KOPT-K1 (cell line): ENCODE data around the gene GRB10.

Experiments used
- H3K27ac ChIP-seq: fragments of 200-600 bp; sonication (generic); 2 replicates; pipeline ENCODE4 v1.5.1; 2016; ENCODE audit warnings: antibody characterized with exemption, mild to moderate bottlenecking, low read depth, low read length; ENCODE audit not compliant: poor library complexity, severe bottlenecking
- H3K36me3 ChIP-seq: fragments of 200-600 bp; sonication (generic); 2 replicates; pipeline ENCODE4 v1.5.1; 2017; ENCODE audit warnings: antibody characterized with exemption, mild to moderate bottlenecking, low read length, moderate library complexity; ENCODE audit not compliant: insufficient read depth
- H3K9me3 ChIP-seq: fragments of 200-600 bp; sonication (generic); 2 replicates; pipeline ENCODE4 v1.5.1; 2017; ENCODE audit warnings: antibody characterized with exemption, low read length, mild to moderate bottlenecking; ENCODE audit not compliant: insufficient read depth, poor library complexity, severe bottlenecking

The GRB10 gene

DNA sequence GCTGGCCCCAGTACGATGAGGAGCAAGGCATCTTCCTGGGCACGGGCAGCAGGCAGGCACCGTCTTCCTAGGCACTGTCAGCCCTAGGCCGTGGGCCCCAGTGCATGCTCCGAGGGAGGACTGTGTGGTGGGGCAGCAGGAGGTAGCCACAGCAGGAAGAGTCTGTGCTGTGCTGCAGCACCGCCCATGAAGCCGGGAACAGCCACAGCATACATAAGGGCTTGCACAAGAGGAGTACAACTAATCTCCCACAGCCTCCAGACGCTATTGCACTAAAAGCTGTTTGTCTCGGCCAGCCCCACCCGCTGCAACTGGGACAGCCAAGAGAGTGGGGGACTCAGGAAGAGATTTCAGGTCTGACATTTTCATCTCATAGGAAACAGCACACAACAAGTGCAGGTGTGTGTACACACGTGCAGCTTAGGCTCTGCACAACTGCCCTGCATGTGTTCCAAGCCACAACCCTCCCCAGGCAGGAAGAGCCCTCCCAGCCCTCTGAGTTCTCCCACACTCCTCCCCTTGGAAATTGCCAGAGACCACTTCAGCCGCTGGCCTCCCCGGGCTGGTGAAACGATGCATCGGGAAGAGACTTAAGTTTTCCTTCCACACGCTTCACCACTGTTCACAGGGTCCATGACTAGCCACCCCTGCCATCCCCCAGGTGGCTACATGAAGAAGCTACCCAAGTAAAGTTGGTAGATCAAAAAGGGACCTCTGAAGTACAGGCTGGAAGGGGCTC is 129.4 kb downstream of the GRB10 start:
- peak overlapping the region; percentile 15 for H3K27ac ChIP-seq
- H3K9me3 ChIP-seq, result no peaks in the 10 kb centered on the region
- no peaks in the 10 kb centered on the region for H3K36me3 ChIP-seq

DNA sequence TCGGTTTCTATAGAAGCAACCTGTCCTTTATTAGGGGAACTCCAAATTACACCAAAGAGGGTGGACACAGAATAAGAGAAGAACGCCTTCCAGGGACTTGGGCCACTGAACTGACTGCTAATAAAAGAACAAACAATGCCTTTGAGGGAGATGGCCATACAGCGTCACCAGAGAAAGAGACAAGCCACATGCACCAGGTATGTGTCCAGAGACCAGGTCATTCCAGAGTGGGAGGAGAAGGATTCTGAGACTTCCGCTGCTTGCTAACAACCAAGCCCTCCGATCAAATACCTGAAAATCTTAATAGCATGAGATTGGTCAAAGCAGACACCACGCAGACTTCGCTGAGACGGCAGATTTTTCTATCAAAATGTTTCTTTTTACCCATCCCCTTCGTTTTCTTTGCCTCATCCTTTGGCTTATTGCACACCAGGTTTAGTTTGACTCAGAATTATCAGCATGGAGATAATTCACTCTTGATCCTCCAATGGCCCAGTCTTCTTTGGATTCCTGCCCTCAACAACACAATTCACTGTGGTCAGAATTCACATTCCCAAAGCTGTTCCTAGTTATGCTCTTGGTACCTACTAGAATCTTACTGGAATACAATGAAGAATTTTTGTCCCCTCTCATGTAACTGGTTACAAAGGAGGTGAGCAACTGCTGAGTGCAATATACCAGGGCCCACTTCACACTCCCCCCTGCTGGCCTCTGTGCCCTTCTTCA is 130.1 kb downstream of the GRB10 start:
- Histone ChIP-seq H3K27ac (peak overlapping the region; percentile 15), H3K36me3 (no peaks in the 10 kb centered on the region), H3K9me3 (no peaks in the 10 kb centered on the region)

GRCh38 chr7:50651271-50651989 is 131.3 kb downstream of the GRB10 start:
- H3K9me3 ChIP-seq, result no peaks in the 10 kb centered on the region
- H3K36me3 ChIP-seq, result no peaks in the 10 kb centered on the region
- H3K27ac ChIP-seq, result no peak overlapping the region

DNA sequence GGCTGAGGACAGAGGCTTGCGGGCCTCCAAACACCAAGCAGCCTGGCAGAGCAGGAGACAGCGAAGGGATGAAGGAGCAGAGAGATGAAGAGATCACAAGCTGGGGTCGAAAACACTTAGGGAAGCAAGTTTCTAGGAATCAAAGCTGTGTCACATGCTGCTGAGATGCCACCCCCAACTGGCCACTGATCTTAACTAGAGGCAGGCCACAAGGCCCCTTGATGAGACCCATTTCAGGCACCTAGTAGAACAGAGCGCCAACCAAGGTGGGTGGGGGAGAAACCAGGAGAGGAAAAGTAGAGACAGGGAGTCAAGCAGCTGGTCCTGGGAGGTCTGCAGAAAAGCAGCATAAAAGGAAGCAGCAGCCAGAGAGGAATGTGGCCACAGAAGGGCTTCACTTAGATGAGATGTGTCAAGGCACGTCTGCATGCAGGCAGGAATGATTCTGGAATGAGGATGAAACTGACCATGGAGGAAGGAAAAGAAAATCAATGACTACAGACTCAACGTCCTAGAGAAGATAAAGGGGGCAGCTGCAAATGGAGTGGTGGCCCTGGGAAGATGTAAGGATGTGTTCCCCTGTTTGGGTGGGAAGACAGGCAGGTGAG is 132.5 kb downstream of the GRB10 start:
- Histone ChIP-seq H3K27ac (no peak overlapping the region), H3K36me3 (no peaks in the 10 kb centered on the region), H3K9me3 (no peaks in the 10 kb centered on the region)

DNA sequence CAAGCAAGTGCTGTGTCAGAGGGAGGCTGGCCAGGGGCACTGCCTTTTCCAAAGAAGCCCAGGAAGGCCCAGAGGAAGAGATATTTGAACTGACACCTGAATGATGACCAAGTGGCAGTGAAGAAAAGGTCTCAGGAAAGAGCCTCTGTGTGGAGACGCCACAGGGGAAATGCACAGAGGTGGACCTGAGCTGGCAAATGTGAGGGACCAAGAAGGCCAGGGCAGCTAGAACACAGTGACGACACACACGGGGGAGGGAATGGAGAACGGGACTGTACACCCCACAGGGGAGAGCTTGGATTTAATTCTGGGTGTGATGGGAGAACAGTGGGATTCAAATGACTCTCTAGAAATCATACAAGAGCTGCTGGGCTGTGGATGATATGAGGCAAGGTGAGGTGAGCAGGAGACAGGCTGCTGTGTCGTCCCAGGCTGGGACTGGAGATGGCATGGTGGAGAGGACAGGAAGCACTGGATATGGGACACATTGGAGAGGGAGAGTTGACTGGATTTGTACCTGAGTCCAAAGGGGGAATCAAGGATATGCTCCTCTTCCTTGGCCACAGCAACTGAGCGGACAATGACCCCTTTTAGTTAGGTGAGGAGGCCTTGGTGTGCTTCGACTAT is 133.3 kb downstream of the GRB10 start:
- H3K27ac ChIP-seq, result no peak overlapping the region

GRCh38 chr7:50648570-50649169 is 134.0 kb downstream of the GRB10 start:
- Histone ChIP-seq H3K36me3 (no peaks in the 10 kb centered on the region), H3K9me3 (no peaks in the 10 kb centered on the region), H3K27ac (no peak overlapping the region)

More for the DNA sequence above, 133.3 kb downstream of the GRB10 start:
- H3K36me3 ChIP-seq, result no peaks in the 10 kb centered on the region
- no peaks in the 10 kb centered on the region for H3K9me3 ChIP-seq

DNA sequence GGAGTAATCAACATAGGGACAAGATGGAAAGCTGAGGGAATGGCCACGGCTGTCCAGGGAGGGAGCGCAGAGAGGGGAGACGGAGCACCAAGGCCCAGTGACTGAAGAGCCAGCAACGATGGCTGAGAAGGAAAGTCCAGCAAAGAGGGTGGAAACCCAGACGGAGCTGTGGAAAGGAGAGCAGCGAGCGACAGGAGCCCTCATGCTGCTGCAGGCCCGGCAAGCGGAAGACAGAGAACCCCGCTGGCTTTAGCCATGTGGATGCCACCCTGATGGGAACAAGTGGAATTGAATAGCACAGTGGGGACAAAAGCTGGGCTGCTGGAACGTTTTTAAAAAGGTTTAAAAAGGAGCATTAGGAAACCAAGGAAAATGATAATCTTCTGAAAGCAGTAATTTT is 134.6 kb downstream of the GRB10 start:
- Histone ChIP-seq H3K9me3 (no peaks in the 10 kb centered on the region), H3K27ac (no peak overlapping the region), H3K36me3 (no peaks in the 10 kb centered on the region)

DNA sequence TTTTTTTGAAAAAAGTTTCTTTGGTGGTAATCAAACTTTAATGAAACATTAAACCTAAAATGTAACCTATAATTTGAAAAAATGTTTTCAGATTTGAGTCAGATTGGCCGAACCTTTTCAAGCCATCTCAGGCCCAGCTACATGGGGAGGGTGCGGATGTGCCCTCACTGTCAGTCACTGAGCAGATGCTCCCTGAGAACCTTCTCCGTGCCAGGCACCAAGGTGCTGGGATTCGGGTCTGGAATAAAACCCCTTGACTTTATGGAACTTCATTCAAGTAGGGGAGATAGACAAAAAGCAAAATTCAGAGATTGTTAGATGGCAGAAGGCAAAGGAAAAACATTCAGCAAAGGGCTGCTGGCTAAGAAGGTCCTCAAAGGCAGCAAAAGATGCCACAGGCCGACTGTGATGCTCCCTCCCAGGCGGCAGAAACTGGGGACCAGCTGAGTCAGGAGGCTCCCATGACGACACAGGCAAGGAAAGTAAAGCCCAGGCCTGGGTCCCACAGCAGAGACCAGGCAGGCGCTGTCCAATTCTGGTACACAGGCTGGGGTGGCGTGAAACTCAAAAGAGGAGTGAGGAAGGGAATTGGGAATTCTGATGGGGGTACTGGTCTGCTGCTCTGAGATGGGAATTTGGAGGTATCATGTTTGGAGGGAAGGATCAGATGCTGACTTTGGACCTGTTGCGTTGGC is 135.3 kb downstream of the GRB10 start:
- no peak overlapping the region for H3K27ac ChIP-seq
- H3K36me3 ChIP-seq, result no peaks in the 10 kb centered on the region
- H3K9me3 ChIP-seq, result no peaks in the 10 kb centered on the region

GRCh38 chr7:50646069-50646468 is 136.6 kb downstream of the GRB10 start:
- no peaks in the 10 kb centered on the region for H3K36me3 ChIP-seq
- H3K27ac ChIP-seq, result no peak overlapping the region
- no peaks in the 10 kb centered on the region for H3K9me3 ChIP-seq

- H3K27ac ChIP-seq, result no peak overlapping the region
- no peaks in the 10 kb centered on the region for H3K36me3 ChIP-seq
- no peaks in the 10 kb centered on the region for H3K9me3 ChIP-seq
Observed at GRCh38 chr7:50645186-50645585, 137.5 kb downstream of the GRB10 start.

DNA sequence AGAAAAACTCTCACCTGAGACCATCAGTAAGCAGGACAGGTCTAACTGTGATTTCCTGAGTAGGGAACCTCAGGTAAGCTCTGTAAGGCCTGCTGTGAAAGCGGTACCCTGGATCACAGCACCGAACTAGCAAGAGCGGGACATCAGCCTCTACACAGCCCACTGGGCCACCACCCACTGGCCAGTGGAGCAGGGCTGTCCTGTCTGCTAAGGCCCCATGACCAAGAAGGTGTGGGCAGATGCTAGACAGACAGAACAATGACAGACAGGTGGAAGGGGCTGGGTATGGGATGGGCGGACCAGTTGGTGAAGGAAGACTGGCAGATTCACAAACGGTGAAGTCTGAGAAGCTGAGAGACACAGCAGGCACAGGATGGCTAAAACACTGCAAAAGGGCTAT is 138.1 kb downstream of the GRB10 start:
- H3K9me3 ChIP-seq, result no peaks in the 10 kb centered on the region
- H3K36me3 ChIP-seq, result no peaks in the 10 kb centered on the region
- no peak overlapping the region for H3K27ac ChIP-seq

DNA sequence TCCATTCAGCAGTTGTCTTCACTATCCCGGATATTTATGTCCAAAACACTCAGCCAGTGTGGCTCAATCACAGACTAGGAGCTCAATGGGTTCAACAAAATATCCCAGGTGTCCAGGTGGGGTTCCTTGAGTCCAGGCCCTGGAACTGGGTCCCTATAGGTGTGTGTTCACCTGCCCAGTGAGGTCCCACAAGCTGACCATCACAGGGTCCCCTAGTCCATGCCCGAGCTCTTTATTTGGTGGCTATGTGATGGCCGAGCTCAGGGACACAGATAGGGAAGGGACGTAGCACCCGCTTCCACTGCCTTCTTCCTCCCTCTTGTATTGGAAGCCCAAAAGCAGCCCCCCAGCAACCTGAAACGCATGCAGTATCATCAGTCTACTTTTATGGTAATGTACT is 138.6 kb downstream of the GRB10 start:
- no peaks in the 10 kb centered on the region for H3K36me3 ChIP-seq
- H3K9me3 ChIP-seq, result no peaks in the 10 kb centered on the region
- H3K27ac ChIP-seq, result no peak overlapping the region

- Histone ChIP-seq H3K36me3 (no peaks in the 10 kb centered on the region), H3K27ac (no peak overlapping the region), H3K9me3 (no peaks in the 10 kb centered on the region)
Observed at GRCh38 chr7:50641442-50642405, 141.0 kb downstream of the GRB10 start.
